OCI-LY1 (cell line): ENCODE measurements around the gene NCOR2.

Source experiments
- CTCF ChIP-seq: fragments of 200-600 bp; sonication (generic), shearing (Covaris generic); IDR thresholded peaks from 2 replicates; pipeline ENCODE4 v1.5.1; 2017; ENCODE audit warnings: mild to moderate bottlenecking, antibody characterized with exemption, low read length, moderate library complexity, mixed read lengths
- EZH2 ChIP-seq: fragments of 200-600 bp; sonication (generic), shearing (Covaris generic); IDR thresholded peaks from 2 replicates; pipeline ENCODE4 v1.8.0; 2017; ENCODE audit warnings: borderline replicate concordance, mixed run types, mild to moderate bottlenecking, antibody characterized with exemption, low read length, moderate library complexity, mixed read lengths

- TF ChIP-seq CTCF (no peak), EZH2 (no peak)
Measured at GRCh38 chr12:124539084-124540041, 28.0 kb downstream of the NCOR2 start.
